ENCODE results near the gene OTOA.
"Not testable (repeated sequence)": the region's sequence is repeated elsewhere in the genome, so short reads cannot be mapped to it uniquely, and the experiment has no call there.

OTOA gene

DNA sequence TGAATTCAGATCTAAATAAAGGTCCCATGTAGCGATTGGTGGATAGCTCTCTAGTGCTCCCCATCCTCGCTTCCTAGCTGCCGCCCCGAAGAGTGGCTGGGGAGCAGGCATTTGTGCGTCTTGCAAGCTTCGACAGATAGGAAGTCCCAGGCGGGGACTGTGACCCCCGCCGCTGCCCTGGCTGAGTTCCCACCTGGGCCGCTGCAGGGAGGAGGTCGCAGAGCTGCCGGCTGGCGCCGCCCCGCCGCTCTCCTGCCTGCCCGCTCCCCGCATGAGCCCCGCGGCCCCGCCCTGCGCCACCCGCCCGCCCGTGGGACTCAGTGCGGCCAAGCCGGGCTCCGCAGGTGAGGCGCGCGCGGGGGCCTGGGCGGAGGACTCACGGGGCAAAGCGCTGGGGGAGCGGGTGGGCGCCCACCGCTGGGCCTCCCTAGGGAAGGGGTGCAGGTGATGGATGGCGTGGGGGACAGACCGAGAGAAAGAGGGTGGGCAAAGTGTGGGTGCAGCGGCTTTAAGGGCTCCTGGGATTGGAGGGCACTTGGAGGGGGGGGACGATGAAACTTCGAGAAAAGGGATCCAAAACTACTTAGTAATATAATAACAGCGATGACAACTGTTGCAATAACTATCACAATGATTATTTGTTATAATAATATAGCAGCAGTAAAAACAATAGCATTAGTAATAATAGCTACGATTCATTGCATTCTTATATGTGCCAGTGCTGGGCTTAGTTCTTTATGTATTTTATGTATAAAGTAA lies at the start of gene OTOA:
TSS of gene OTOA (plus strand) at position 80 of the 759 bp plus-strand sequence. CDS start 14,547 bp downstream, outside the sequence.
- no peak for DNase-seq (ENCODE audit: low read depth in 2 of 2, low spot score in 1 of 2)

DNA sequence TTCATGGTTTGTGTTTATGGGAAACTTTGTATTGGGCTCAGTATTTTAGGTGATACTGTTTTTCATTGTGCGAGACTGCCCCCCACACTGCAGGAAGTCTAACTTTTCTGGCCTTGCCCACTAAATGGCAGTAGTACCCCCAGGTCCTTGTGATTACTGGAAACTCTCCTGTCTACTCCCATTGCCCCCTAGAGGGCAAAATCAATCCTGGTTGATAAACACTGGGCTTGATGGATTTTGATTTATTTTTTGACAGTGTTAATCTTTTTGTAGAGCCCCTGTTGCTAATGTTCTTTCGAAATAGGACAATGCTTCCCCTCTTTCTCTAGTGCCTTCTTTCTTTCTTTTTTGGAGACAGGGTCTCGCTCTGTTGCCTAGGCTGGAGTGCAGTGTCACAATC lies 48.9 kb upstream of the OTOA start:
- DNase-seq (ENCODE audit: low read depth in 2 of 2, low spot score in 1 of 2): no peak

DNA sequence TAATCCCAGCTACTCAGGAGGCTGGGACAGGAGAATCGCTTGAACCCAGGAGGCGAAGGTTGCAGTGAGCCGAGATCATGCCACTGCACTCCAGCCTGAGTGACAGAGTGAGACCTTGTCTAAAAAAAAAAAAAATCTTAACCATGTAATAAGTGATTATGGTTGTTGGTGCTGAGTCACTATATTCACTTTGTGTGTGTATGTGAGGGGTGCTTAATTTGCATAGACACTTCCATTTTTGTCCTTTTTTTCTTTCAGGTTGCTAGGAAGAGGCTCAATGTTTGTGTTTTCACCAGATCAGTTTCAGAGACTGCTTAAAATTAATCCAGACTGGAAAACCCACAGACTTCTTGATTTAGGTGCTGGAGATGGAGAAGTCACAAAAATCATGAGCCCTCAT lies 46.2 kb upstream of the OTOA start:
- no peak for DNase-seq (ENCODE audit: low read depth in 2 of 2, low spot score in 1 of 2)

GRCh38 chr16:21618281-21618680 lies 45.5 kb upstream of the OTOA start:
- no peak for DNase-seq (ENCODE audit: low read depth in 2 of 2, low spot score in 1 of 2)

DNA sequence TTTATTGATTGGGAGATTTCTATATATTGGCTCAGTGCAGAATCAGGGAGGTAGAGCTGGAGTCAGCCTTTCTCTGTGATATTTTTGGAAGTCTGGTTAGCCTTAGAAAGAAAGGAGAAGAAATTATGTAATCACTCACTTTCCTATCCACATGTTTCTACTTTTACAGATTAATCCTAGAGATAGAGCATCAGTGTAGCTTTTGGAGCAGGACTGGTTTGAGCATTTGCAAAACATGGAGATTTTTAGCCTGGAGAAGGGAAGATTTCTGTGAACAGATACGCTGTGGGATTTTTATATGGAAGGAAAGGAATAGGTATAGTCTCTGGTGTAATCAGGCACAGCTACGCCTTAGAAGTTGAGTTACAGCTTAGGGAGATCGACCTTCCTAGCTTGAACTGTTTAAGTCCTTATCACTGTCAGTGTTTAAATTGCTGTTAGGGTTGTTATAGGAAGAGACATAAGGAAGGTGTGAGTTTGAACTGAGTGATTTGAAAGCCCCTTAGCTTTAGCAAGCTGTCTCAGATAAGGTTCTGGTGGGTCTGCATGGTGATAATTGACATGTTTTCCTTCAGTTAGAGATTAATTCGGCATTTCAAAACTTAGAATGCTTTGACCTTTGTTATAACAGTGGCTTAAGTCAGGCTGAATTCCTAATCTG lies 43.9 kb upstream of the OTOA start:
- DNase-seq (ENCODE audit: low read depth in 2 of 2, low spot score in 1 of 2): no peak

DNA sequence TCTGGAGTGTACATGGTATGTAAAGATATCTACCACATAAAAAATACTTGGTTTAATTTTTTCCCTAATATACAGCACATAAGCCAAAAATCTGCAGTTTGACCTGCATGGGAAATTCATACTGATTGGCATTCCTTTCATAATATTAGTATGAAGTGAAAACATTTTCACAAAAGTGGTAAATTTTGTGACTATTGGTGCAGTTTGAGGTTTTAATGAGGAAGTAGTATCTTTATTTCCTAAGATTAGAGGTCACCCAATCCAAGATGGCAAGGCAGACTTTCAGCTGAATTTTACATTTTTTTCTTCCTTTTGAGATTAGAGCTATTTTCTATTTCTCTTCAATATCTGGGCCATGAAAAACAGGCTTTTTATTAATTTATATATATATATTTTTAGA lies 43.2 kb upstream of the OTOA start:
- DNase-seq (ENCODE audit: low read depth in 2 of 2, low spot score in 1 of 2): no peak

DNA sequence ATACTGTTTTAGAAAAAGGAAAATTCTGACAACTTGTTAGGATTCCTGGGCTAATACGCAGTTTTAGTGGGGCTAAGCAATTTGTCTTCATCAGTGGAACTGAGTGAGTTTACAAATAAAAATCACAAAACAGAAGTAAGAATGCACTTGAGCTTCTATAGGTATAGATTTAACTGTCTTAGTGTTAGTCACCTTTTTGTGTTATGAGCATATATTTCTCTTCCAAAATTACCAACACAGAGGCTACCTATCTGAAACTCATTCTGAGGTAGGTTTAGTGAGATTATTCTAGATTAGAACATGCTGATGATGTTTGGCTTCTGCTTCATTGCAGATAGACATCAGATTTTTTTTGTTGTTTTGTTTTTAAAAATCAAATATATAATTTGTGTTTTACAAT lies 41.2 kb upstream of the OTOA start:
- DNase-seq (ENCODE audit: low read depth in 2 of 2, low spot score in 1 of 2): no peak

- DNase-seq (ENCODE audit: low read depth in 2 of 2, low spot score in 1 of 2): no peak
Measured at GRCh38 chr16:21625026-21625425, 38.7 kb upstream of the OTOA start.

DNA sequence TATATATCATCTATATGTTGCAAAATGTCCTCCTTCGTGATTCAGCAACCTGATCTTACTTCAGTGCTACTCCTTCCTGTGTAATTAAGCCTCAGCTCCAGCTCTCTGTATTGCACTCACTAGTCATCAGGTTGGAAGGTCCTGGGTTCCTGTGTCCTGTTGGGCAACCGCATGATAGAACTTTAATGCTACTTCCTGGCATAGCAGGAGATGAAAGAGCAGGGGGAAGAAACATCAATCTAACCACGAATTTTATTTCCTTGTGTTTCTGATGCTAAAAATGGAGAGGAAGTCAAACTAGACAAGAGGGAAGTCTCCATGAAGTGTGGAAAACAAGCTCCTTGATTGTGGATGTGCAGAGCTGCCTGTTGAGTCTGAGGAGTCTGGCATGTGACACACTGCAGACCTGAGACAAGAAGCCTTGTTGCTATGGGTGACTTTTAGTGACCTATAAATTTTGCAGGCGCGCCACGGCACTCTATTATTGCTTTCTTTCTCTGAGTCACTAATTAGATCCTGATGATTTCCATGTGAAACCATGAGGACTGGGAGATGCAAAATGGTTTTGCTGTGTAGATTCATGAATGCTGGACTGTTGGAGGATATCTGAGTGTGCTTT lies 37.0 kb upstream of the OTOA start:
- DNase-seq (ENCODE audit: low read depth in 2 of 2, low spot score in 1 of 2): no peak

- DNase-seq (ENCODE audit: low read depth in 2 of 2, low spot score in 1 of 2): no peak
Measured at GRCh38 chr16:21628121-21628726, 35.5 kb upstream of the OTOA start.

DNA sequence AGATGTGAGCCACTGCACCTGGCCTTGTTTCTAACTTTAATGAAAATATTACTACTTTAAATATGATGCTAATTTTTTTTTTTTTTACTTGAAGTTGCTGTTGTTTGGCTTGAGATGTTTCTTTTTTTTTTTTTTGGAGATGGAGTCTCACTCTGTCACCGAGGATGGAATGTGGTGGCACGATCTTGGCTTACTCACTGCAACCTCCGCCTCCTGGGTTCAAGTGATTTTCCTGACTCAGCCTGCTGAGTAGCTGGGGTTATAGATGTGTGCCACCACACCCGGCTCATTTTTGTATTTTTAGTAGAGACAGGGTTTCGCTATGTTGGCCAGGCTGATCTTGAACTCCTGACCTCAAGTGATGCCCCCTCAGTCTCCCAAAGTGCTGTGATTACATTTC lies 35.0 kb upstream of the OTOA start:
- DNase-seq (ENCODE audit: low read depth in 2 of 2, low spot score in 1 of 2): no peak

GRCh38 chr16:21629616-21630539 lies 33.9 kb upstream of the OTOA start:
- DNase-seq (ENCODE audit: low read depth in 2 of 2, low spot score in 1 of 2): not testable (repeated sequence)

GRCh38 chr16:21630866-21631265 lies 32.9 kb upstream of the OTOA start:
- DNase-seq (ENCODE audit: low read depth in 2 of 2, low spot score in 1 of 2): not testable (repeated sequence)

- not testable (repeated sequence) for DNase-seq (ENCODE audit: low read depth in 2 of 2, low spot score in 1 of 2)
Measured at GRCh38 chr16:21631376-21631775, 32.4 kb upstream of the OTOA start.

- DNase-seq (ENCODE audit: low read depth in 2 of 2, low spot score in 1 of 2): not testable (repeated sequence)
Measured at GRCh38 chr16:21631951-21632575, 31.7 kb upstream of the OTOA start.

DNA sequence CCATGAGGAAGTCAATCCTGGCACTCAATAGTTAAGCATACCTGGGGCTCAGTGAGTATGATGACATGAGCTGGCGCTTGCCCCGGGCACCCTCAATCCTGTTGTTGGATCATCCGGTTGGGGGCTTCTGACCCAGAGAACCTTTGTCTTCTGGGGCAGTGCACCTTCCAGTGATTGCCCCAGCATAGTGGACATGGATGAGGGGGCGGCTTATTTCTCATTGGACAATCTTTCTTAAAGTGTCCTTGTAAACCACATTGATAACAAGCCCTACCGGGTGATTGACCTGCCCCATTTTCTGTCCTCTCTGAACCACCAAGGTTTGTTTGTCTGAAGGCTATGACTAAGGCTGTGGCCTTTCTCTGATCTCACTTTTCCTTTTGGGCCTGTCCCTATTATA lies 29.6 kb upstream of the OTOA start:
- no peak for DNase-seq (ENCODE audit: low read depth in 2 of 2, low spot score in 1 of 2)

DNA sequence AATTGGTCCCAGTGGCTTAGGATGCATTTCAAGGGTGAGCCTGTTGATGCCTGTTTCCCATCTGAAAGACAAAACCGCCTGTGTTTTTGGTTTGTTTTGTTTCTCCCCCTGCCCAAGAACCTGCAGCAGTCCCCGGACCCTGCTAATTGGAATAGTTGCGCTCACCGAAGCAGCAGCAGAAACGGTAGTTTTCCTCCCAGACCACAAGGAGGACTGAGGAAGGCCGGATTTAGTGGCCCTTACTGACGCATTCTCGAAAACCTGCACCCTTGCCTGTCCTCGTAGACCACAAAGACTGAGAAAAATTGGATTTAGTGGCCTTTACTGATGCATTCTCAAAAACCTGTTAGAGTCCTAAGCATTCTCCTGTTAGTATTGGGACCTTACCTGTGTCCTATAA lies 28.1 kb upstream of the OTOA start:
- DNase-seq (ENCODE audit: low read depth in 2 of 2, low spot score in 1 of 2): not testable (repeated sequence)

- DNase-seq (ENCODE audit: low read depth in 2 of 2, low spot score in 1 of 2): no peak
Measured at GRCh38 chr16:21637032-21637968, 26.5 kb upstream of the OTOA start.

DNA sequence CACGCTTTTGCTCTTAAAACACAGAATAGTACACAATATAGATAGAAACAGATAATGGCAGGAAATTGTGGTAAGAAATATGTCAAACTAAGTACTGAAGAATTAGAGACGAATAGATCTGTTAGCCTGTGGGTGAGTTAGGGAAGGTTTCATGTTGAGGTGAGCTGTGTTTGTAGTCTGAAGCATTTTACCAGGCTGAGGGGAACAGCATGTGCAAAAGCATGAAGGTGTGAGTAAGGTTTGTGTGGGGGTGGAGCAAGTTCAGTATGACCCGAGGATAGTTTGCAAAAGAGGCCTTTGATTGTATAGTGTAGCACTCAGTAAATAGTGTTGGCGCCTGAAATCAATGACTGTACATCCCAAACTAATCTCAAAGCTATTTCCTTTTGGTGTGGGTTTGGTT lies 25.2 kb upstream of the OTOA start:
- DNase-seq (ENCODE audit: low read depth in 2 of 2, low spot score in 1 of 2): no peak
